Activated B cell treated with CpG ODN at 0.5 μM for 24 hours (primary cell): ENCODE data around the gene AGAP1. TPM values are rescaled to one million over a fixed set of nuclear protein-coding genes. Genes with fewer than 3 reads are reported as not detected.

ENCODE experiments used
- ATAC-seq: fragments of 200-7000 bp; cut with Tn5 transposase; one replicate; pipeline ENCODE4 v1.10.0; 2021; ENCODE audit warnings: low read depth, mild to moderate bottlenecking, moderate library complexity
- CTCF ChIA-PET: fragments of 350-600 bp; sonication (Branson Sonifier 250); formaldehyde crosslinking; loops from one replicate; lab custom pipeline; 2021; ENCODE audit warnings: antibody characterized with exemption; lab: Charles Lee
- POLR2A ChIA-PET: fragments of 350-600 bp; sonication (Branson Sonifier 250); formaldehyde crosslinking; loops from one replicate; lab custom pipeline; 2021; ENCODE audit warnings: antibody characterized with exemption; lab: Charles Lee
- DNase-seq: peaks from one replicate; pipeline ENCODE4 v3.0.0; 2022
- H3K27ac Mint-ChIP-seq: one replicate; pipeline ENCODE4 v1.8.0; 2020; ENCODE audit warnings: mixed read lengths
- H3K27me3 Mint-ChIP-seq: one replicate; pipeline ENCODE4 v1.8.0; 2021; ENCODE audit warnings: mixed read lengths
- H3K36me3 Mint-ChIP-seq: one replicate; pipeline ENCODE4 v1.8.0; 2021; ENCODE audit warnings: low read depth, mixed read lengths
- H3K4me1 Mint-ChIP-seq: one replicate; pipeline ENCODE4 v1.8.0; 2021; ENCODE audit warnings: mixed read lengths
- H3K4me3 Mint-ChIP-seq: one replicate; pipeline ENCODE4 v1.8.0; 2020; ENCODE audit warnings: mild to moderate bottlenecking, mixed read lengths
- H3K9me3 Mint-ChIP-seq: one replicate; pipeline ENCODE4 v1.8.0; 2020; ENCODE audit warnings: mixed read lengths
- intact Hi-C: fragments of 100-400 bp; cut with micrococcal nuclease; formaldehyde crosslinking; loops from one replicate; pipeline ENCODE4 v1.15.1; 2024
- total RNA-seq: library from RNA; stranded (reverse); gene quantifications from 2 replicates; pipeline ENCODE4 v1.2.3, GENCODE V29; 2022
- TF ChIP-seq, protein P1 (sequence below): fragments of 200-600 bp; IDR thresholded peaks from one replicate; pipeline ENCODE4 v1.8.0; 2022; ENCODE audit warnings: antibody characterized with exemption, mild to moderate bottlenecking

Gene AGAP1
- total RNA-seq, 1 donor from 2014 or later = not detected

DNA sequence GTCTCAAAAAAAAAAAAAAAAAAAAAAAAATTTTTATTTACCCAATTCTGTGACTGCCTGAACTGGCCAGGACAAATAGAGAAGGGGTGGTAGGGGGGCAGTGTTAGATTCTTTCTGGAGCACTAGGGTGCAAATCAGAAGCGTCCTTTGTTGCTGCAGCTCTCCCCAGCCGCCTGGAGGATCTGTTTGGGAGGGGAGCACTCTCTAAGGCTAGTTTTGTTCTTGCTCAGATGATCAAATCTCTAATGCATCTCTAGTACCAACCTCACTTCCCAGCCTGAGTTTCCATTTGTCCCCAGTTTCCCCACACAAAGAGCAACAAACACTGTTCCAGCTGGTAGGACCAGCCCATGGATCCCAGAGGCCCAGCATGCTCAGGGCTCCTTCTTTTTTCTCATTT, 591.4 kb downstream of the AGAP1 start:
- intact Hi-C loops = no loop called here
- Mint-ChIP-seq H3K27ac (no peak overlapping the region), H3K27me3 (peaks cover 2% of the 10 kb centered on the region), H3K36me3 (no peaks in the 10 kb centered on the region), H3K4me1 (no peaks in the 10 kb centered on the region), H3K9me3 (no peaks in the 10 kb centered on the region), H3K4me3 (no peak overlapping the region)
- TF ChIP-seq, protein P1, sequence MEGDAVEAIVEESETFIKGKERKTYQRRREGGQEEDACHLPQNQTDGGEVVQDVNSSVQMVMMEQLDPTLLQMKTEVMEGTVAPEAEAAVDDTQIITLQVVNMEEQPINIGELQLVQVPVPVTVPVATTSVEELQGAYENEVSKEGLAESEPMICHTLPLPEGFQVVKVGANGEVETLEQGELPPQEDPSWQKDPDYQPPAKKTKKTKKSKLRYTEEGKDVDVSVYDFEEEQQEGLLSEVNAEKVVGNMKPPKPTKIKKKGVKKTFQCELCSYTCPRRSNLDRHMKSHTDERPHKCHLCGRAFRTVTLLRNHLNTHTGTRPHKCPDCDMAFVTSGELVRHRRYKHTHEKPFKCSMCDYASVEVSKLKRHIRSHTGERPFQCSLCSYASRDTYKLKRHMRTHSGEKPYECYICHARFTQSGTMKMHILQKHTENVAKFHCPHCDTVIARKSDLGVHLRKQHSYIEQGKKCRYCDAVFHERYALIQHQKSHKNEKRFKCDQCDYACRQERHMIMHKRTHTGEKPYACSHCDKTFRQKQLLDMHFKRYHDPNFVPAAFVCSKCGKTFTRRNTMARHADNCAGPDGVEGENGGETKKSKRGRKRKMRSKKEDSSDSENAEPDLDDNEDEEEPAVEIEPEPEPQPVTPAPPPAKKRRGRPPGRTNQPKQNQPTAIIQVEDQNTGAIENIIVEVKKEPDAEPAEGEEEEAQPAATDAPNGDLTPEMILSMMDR = no peak
- ATAC-seq = no peak
- POLR2A ChIA-PET = no interaction called here
- CTCF ChIA-PET = no interaction called here
- no peak for DNase-seq

DNA sequence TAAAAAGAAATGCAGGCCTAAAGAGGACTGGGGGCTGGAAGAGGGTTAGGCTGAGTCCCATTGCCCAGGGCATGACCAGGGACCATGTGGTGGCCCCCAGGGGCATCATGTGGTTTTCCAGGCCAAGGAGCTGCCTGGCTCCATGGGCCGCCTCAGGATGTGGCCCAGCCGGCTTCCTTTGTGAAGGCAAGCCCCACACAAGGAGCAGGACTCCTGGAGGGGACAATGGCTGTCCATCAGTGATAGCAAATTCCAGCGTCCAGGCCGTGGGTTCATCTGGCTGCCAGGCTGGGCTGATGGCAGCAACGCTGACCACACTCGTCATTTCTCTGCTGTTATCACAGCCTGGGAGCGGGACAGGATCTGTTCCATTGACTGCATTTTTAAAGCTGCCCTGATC, 591.8 kb downstream of the AGAP1 start:
- DNase-seq (no peak), ATAC-seq (no peak)
- H3K4me3 Mint-ChIP-seq = no peak overlapping the region
- peaks cover 2% of the 10 kb centered on the region for H3K27me3 Mint-ChIP-seq
- no peaks in the 10 kb centered on the region for H3K36me3 Mint-ChIP-seq
- POLR2A ChIA-PET = no interaction called here
- intact Hi-C loops = no loop called here
- TF ChIP-seq, protein P1 = no peak
- H3K4me1 Mint-ChIP-seq = no peaks in the 10 kb centered on the region
- CTCF ChIA-PET = no interaction called here
- H3K27ac Mint-ChIP-seq = no peak overlapping the region
- no peaks in the 10 kb centered on the region for H3K9me3 Mint-ChIP-seq

- H3K27me3 Mint-ChIP-seq = peaks cover 2% of the 10 kb centered on the region
- no peak overlapping the region for H3K4me3 Mint-ChIP-seq
- ATAC-seq (no peak), DNase-seq (no peak)
- H3K36me3 Mint-ChIP-seq = no peaks in the 10 kb centered on the region
- no peaks in the 10 kb centered on the region for H3K9me3 Mint-ChIP-seq
- intact Hi-C loops = no loop called here
- no peaks in the 10 kb centered on the region for H3K4me1 Mint-ChIP-seq
- TF ChIP-seq, protein P1 = no peak
- CTCF ChIA-PET = no interaction called here
- no peak overlapping the region for H3K27ac Mint-ChIP-seq
- POLR2A ChIA-PET = no interaction called here
These were observed 592.6 kb downstream of the AGAP1 start for GRCh38 chr2:236086403-236086970.

- TF ChIP-seq, protein P1 = no peak
- H3K4me1 Mint-ChIP-seq = no peaks in the 10 kb centered on the region
- ATAC-seq (no peak), DNase-seq (no peak)
- H3K27me3 Mint-ChIP-seq = peaks cover 2% of the 10 kb centered on the region
- H3K27ac Mint-ChIP-seq = no peak overlapping the region
- no peak overlapping the region for H3K4me3 Mint-ChIP-seq
- intact Hi-C loops = no loop called here
- H3K36me3 Mint-ChIP-seq = no peaks in the 10 kb centered on the region
- ChIA-PET CTCF (no interaction called here), POLR2A (no interaction called here)
- H3K9me3 Mint-ChIP-seq = no peaks in the 10 kb centered on the region
These were observed 593.2 kb downstream of the AGAP1 start for GRCh38 chr2:236086971-236087465.

DNA sequence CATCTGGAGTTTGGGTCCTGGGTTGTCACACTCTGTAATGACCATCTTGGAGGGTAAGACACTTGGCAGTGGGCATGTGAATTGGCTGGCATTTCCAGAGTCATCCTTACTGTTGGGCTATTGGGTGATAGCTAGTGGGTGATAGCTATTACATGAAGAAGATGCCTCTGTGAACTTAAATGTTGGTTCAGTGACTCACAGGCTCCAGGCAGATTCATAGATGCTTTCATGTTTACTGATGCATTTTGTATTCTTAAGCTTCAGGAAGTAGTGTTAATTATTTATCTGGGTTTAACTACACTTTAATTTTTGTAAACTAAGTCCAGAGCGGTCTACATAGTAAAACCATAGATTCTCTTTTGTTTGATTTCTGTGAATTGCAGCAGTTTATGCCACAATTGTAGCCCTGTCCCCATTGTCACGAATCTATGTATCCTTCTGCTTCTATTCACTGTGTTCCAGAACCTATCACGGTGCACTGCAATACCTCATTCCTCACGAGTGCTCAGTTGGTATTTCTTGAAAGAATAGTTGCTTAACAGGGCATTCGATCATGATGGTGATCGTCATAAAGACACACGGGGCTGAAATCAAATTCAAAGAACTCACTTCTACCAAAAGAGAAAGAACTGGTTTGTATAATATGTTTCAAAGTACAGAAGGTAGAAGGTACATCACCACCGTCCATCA, 594.7 kb downstream of the AGAP1 start:
- TF ChIP-seq, protein P1 = no peak
- H3K9me3 Mint-ChIP-seq = no peaks in the 10 kb centered on the region
- H3K27me3 Mint-ChIP-seq = peaks cover 2% of the 10 kb centered on the region
- ChIA-PET POLR2A (no interaction called here), CTCF (no interaction called here)
- intact Hi-C loops = no loop called here
- no peak overlapping the region for H3K4me3 Mint-ChIP-seq
- ATAC-seq = no peak
- H3K4me1 Mint-ChIP-seq = no peaks in the 10 kb centered on the region
- no peak overlapping the region for H3K27ac Mint-ChIP-seq
- H3K36me3 Mint-ChIP-seq = no peaks in the 10 kb centered on the region
- DNase-seq = no peak
